Lower leg skin (tissue), 4 donors: ENCODE results near the gene UBXN4. TPM values are rescaled to one million over a fixed set of nuclear protein-coding genes. Genes with fewer than 3 reads are reported as not detected.
"Not testable (repeated sequence)": the region's sequence is repeated elsewhere in the genome, so short reads cannot be mapped to it uniquely, and the experiment has no call there.

Experiments
- DNase-seq, 2 donors: peaks; one replicate each; pipeline ENCODE4 v3.0.0-alpha.2; 2019; ENCODE audit warnings: low spot score in 2 of 2
- H3K4me3 ChIP-seq: fragments of 200-600 bp; sonication (generic); 2 replicates; pipeline ENCODE4 v1.5.1; 2017; ENCODE audit warnings: mild to moderate bottlenecking, low read depth; ENCODE audit not compliant: poor library complexity, severe bottlenecking
- CTCF ChIP-seq, 3 donors: fragments of 450-650 bp; IDR thresholded peaks; one replicate each; pipeline ENCODE4 v1.5.1; 2016; ENCODE audit warnings: antibody characterized with exemption in 3 of 3, mild to moderate bottlenecking in 3 of 3, moderate library complexity in 2 of 3
- POLR2A ChIP-seq, 2 donors: fragments of 450-650 bp; IDR thresholded peaks; one replicate each; pipeline ENCODE4 v1.6.1; 2016 to 2017; ENCODE audit warnings: antibody characterized with exemption in 2 of 2, mild to moderate bottlenecking in 1 of 2, moderate library complexity in 1 of 2
- WGBS, 2 donors: methylation state at CpG; one replicate each; pipeline ENCODE4 v1.1.5; 2018; 5-methylcytosine and 5-hydroxymethylcytosine counted together
- intact Hi-C: fragments of 100-400 bp; cut with DNase I; formaldehyde crosslinking; loops from one replicate; pipeline ENCODE4 v1.15.0; 2023; ENCODE audit warnings: low total_unique reads
- total RNA-seq, 4 donors: library from RNA; depleted of rRNA; stranded (reverse); fragments of >200 nt; gene quantifications; one replicate each; pipeline ENCODE4 v1.1.0, GENCODE V29; 2016

The UBXN4 gene
- 10 to 100 TPM; 55.1 to 68.0 (median 58.0) TPM for total RNA-seq

- TF ChIP-seq POLR2A (IDR thresholded peaks at IDR 0.05) (peak in 1 of 2 donors; percentile 85), CTCF (IDR thresholded peaks at IDR 0.05) (no peak)
- peak within 1 kb of the TSS; percentile 97 for H3K4me3 ChIP-seq
- DNase-seq: peak; percentile 97 to 99
- intact Hi-C loops: no loop called here
- 1% methylated on average over 12 to 75 of the region's 93 CpGs for WGBS, 2 donors
Observed at GRCh38 chr2:135741395-135742324, at the start of gene UBXN4. Gene UBXN4, plus strand, starts transcription at chr2:135741855. Its CDS starts 75 bp downstream, at chr2:135741930.

GRCh38 chr2:135694711-135695110, 46.9 kb upstream of the UBXN4 start:
- WGBS, 2 donors: 54 to 64% methylated on average over 2 of the region's 2 CpGs
- TF ChIP-seq POLR2A (IDR thresholded peaks at IDR 0.05) (no peak), CTCF (IDR thresholded peaks at IDR 0.05) (no peak)
- H3K4me3 ChIP-seq: no peak overlapping the region
- intact Hi-C loops: no loop called here
- no peak for DNase-seq

GRCh38 chr2:135698838-135699237, 42.8 kb upstream of the UBXN4 start:
- no peak for TF ChIP-seq CTCF (IDR thresholded peaks at IDR 0.05)
- TF ChIP-seq POLR2A (IDR thresholded peaks at IDR 0.05): no peak
- intact Hi-C loops: no loop called here
- no peak overlapping the region for H3K4me3 ChIP-seq
- no peak for DNase-seq
- 91 to 98% methylated on average over 2 of the region's 2 CpGs for WGBS, 2 donors

- no peak for DNase-seq
- TF ChIP-seq CTCF (IDR thresholded peaks at IDR 0.05): no peak
- WGBS, 2 donors: 81 to 87% methylated on average over 2 of the region's 2 CpGs
- intact Hi-C loops: no loop called here
- H3K4me3 ChIP-seq: no peak overlapping the region
Observed at GRCh38 chr2:135701442-135701841, 40.2 kb upstream of the UBXN4 start.

- WGBS, 2 donors: 47 to 51% methylated on average over 1 of the region's 1 CpG
- no peak overlapping the region for H3K4me3 ChIP-seq
- no peak for DNase-seq
- TF ChIP-seq CTCF (IDR thresholded peaks at IDR 0.05) (no peak), POLR2A (IDR thresholded peaks at IDR 0.05) (no peak)
- intact Hi-C loops: no loop called here
Observed at GRCh38 chr2:135703300-135703699, 38.4 kb upstream of the UBXN4 start.

- intact Hi-C loops, H3K4me3 ChIP-seq, DNase-seq: not testable (repeated sequence)
- 94 to 99% methylated on average over 5 of the region's 5 CpGs for WGBS, 2 donors
Observed at GRCh38 chr2:135704075-135704474, 37.6 kb upstream of the UBXN4 start.
